HFFc6 (cell line): ENCODE results near the gene CHRNA10. TPM values are rescaled to one million over a fixed set of nuclear protein-coding genes. Genes with fewer than 3 reads are reported as not detected.

Experiments
- DNase-seq: peaks from one replicate; pipeline ENCODE4 v3.0.0-alpha.2; 2018
- H3K27ac Mint-ChIP-seq: 2 replicates; pipeline ENCODE4 v1.8.0; 2020; ENCODE audit warnings: mild to moderate bottlenecking, mixed read lengths
- H3K27me3 Mint-ChIP-seq: 2 replicates; pipeline ENCODE4 v1.8.0; 2021; ENCODE audit warnings: mild to moderate bottlenecking, moderate library complexity, mixed read lengths; ENCODE audit not compliant: insufficient read depth
- H3K36me3 Mint-ChIP-seq: 2 replicates; pipeline ENCODE4 v1.8.0; 2021; ENCODE audit warnings: low read depth, mixed read lengths
- H3K4me1 Mint-ChIP-seq: 2 replicates; pipeline ENCODE4 v1.8.0; 2020; ENCODE audit warnings: low read depth, mixed read lengths
- H3K4me3 Mint-ChIP-seq: 2 replicates; pipeline ENCODE4 v1.8.0; 2020; ENCODE audit warnings: mild to moderate bottlenecking, moderate library complexity, mixed read lengths
- H3K9me3 Mint-ChIP-seq: 2 replicates; pipeline ENCODE4 v1.8.0; 2020; ENCODE audit warnings: mild to moderate bottlenecking, mixed read lengths
- CTCF ChIP-seq: fragments of 200-600 bp; sonication (generic); IDR thresholded peaks from 2 replicates; pipeline ENCODE4 v1.5.0; 2021; ENCODE audit warnings: antibody characterized with exemption, mild to moderate bottlenecking
- total RNA-seq, 6 experiments: library from RNA; stranded (reverse); fragmentation: NEBNext Ultra II Directional; extraction: Animal tissue kit (Norgen Biotek cat#: 25700); gene quantifications; 2 replicates in 1 of 6; 3 replicates in 5 of 6; pipeline ENCODE4 v1.2.3, GENCODE V29; 2021

CHRNA10 gene
- total RNA-seq, 6 experiments from 2014 or later, result 0.23 to 0.57 (median 0.38) TPM

GRCh38 chr11:3637201-3637600 is 34.0 kb downstream of the CHRNA10 start:
- Mint-ChIP-seq H3K27me3 (peaks cover 59% of the 10 kb centered on the region), H3K9me3 (no peaks in the 10 kb centered on the region), H3K36me3 (no peaks in the 10 kb centered on the region; the same call in 1 of the 2 replicates), H3K4me1 (no peaks in the 10 kb centered on the region), H3K4me3 (no peak overlapping the region), H3K27ac (no peak overlapping the region)
- no peak for TF ChIP-seq CTCF
- DNase-seq, result no peak

- Mint-ChIP-seq H3K27me3 (peaks cover 54% of the 10 kb centered on the region), H3K4me3 (no peak overlapping the region), H3K36me3 (no peaks in the 10 kb centered on the region), H3K4me1 (peaks cover 6% of the 10 kb centered on the region; the same call in 1 of the 2 replicates), H3K27ac (no peak overlapping the region), H3K9me3 (no peaks in the 10 kb centered on the region)
- DNase-seq, result no peak
- no peak for TF ChIP-seq CTCF
Observed at GRCh38 chr11:3635641-3636375, 35.4 kb downstream of the CHRNA10 start.

GRCh38 chr11:3632070-3632660 is 39.0 kb downstream of the CHRNA10 start:
- H3K27me3 Mint-ChIP-seq, result peaks cover 26% of the 10 kb centered on the region
- TF ChIP-seq CTCF, result no peak
- H3K36me3 Mint-ChIP-seq, result no peaks in the 10 kb centered on the region
- DNase-seq, result no peak
- H3K27ac Mint-ChIP-seq, result no peak overlapping the region
- peaks cover 6% of the 10 kb centered on the region; the same call in 1 of the 2 replicates for H3K4me1 Mint-ChIP-seq
- H3K9me3 Mint-ChIP-seq, result no peaks in the 10 kb centered on the region; the same call in 1 of the 2 replicates
- no peak overlapping the region for H3K4me3 Mint-ChIP-seq

- no peak for TF ChIP-seq CTCF
- no peak overlapping the region for H3K27ac Mint-ChIP-seq
- no peaks in the 10 kb centered on the region; the same call in 1 of the 2 replicates for H3K9me3 Mint-ChIP-seq
- H3K36me3 Mint-ChIP-seq, result no peaks in the 10 kb centered on the region
- peaks cover 21% of the 10 kb centered on the region for H3K27me3 Mint-ChIP-seq
- peak; percentile 8 for DNase-seq
- peaks cover 6% of the 10 kb centered on the region; the same call in 1 of the 2 replicates for H3K4me1 Mint-ChIP-seq
- H3K4me3 Mint-ChIP-seq, result no peak overlapping the region
Observed at GRCh38 chr11:3631331-3631730, 39.9 kb downstream of the CHRNA10 start.

GRCh38 chr11:3627291-3627690 is 43.9 kb downstream of the CHRNA10 start:
- DNase-seq, result peak; percentile 69
- Mint-ChIP-seq H3K27ac (no peak overlapping the region), H3K9me3 (no peaks in the 10 kb centered on the region; the same call in 1 of the 2 replicates), H3K36me3 (no peaks in the 10 kb centered on the region), H3K4me1 (peaks cover 6% of the 10 kb centered on the region; the same call in 1 of the 2 replicates), H3K4me3 (no peak overlapping the region), H3K27me3 (peaks cover 17% of the 10 kb centered on the region)
- TF ChIP-seq CTCF, result no peak
